HepG2 (cell line): ENCODE measurements around the gene SBK3.

Experiments
- CBX2 ChIP-seq, 2 experiments: fragments of 200-600 bp in 1 of 2; sonication (generic); formaldehyde crosslinking in 1 of 2; IDR thresholded peaks; 2 replicates each; pipeline versions ENCODE4 v1.7.0 to v1.8.1; 2018 to 2022; ENCODE audit warnings: low read depth in 2 of 2, low read length in 1 of 2, mild to moderate bottlenecking in 1 of 2, missing genetic modification reagents in 1 of 2
- CTCF ChIP-seq: sonication (generic); formaldehyde crosslinking; IDR thresholded peaks from 2 replicates; pipeline ENCODE4 v1.5.0; 2020; ENCODE audit warnings: mild to moderate bottlenecking, missing genetic modification reagents, moderate library complexity
- EZH2 ChIP-seq: conservative IDR thresholded peaks from 2 replicates; pipeline ENCODE4 v1.6.1; 2012; ENCODE audit warnings: mild to moderate bottlenecking, low read depth, low read length, moderate library complexity
- FOXA3 ChIP-seq: IDR thresholded peaks from 2 replicates; pipeline ENCODE4 v1.6.1; 2016; ENCODE audit warnings: missing genetic modification reagents, missing compliant biosample characterization
- GABPA ChIP-seq, 2 experiments: IDR thresholded peaks; 2 replicates each; pipeline ENCODE4 v1.6.1; 2011 to 2016; ENCODE audit warnings: low read depth in 2 of 2, low read length in 1 of 2, missing biosample characterization in 1 of 2, missing genetic modification characterization in 1 of 2
- NR3C1 ChIP-seq: sonication (generic); formaldehyde crosslinking; IDR thresholded peaks from 2 replicates; pipeline ENCODE4 v1.4.0; 2020; ENCODE audit warnings: missing genetic modification reagents
- POLR2G ChIP-seq: fragments of 200-400 bp; formaldehyde crosslinking; IDR thresholded peaks from 2 replicates; pipeline ENCODE4 v1.6.1; 2018; ENCODE audit warnings: mild to moderate bottlenecking, low read depth, low read length, moderate library complexity
- SRSF4 ChIP-seq: fragments of 200-400 bp; formaldehyde crosslinking; IDR thresholded peaks from one replicate; pipeline ENCODE4 v1.6.1; 2018; ENCODE audit warnings: mild to moderate bottlenecking, low read depth, low read length, moderate library complexity; ENCODE audit not compliant: poor library complexity, severe bottlenecking
- TCF7L2 ChIP-seq: IDR thresholded peaks from 2 replicates; pipeline ENCODE4 v1.6.1; 2011; ENCODE audit warnings: mild to moderate bottlenecking, low read depth, low read length, moderate library complexity
- TMF1 ChIP-seq: sonication (generic); formaldehyde crosslinking; IDR thresholded peaks from 2 replicates; pipeline ENCODE4 v1.8.1; 2022; ENCODE audit warnings: low read depth, missing genetic modification reagents
- ZBTB33 ChIP-seq: sonication (generic); formaldehyde crosslinking; IDR thresholded peaks from 2 replicates; pipeline ENCODE4 v1.4.0; 2020; ENCODE audit warnings: missing genetic modification reagents
- ZNF317 ChIP-seq: sonication (generic); formaldehyde crosslinking; IDR thresholded peaks from 2 replicates; pipeline ENCODE4 v1.5.0; 2020; ENCODE audit warnings: mild to moderate bottlenecking, missing genetic modification reagents
- TF ChIP-seq, protein P1 (sequence below): sonication (generic); formaldehyde crosslinking; IDR thresholded peaks from 2 replicates; pipeline ENCODE4 v1.5.0; 2020; ENCODE audit warnings: missing genetic modification reagents

- TF ChIP-seq EZH2 (no peak), TMF1 (no peak), NR3C1 (no peak), ZBTB33 (CRISPR knock-in tag) (no peak), CBX2 (IDR thresholded peaks at IDR 0.05; ENCODE audit: low read depth, low read length) (no peak), CBX2 (CRISPR knock-in tag; IDR thresholded peaks at IDR 0.05; ENCODE audit: low read depth) (no peak), ZNF317 (no peak), SRSF4 (no peak), FOXA3 (CRISPR knock-in tag) (no peak), GABPA (IDR thresholded peaks at IDR 0.05; ENCODE audit: low read depth, low read length) (no peak), GABPA (CRISPR knock-in tag; IDR thresholded peaks at IDR 0.05; ENCODE audit: low read depth) (no peak), TCF7L2 (no peak), CTCF (no peak), POLR2G (no peak)
- TF ChIP-seq, protein P1, sequence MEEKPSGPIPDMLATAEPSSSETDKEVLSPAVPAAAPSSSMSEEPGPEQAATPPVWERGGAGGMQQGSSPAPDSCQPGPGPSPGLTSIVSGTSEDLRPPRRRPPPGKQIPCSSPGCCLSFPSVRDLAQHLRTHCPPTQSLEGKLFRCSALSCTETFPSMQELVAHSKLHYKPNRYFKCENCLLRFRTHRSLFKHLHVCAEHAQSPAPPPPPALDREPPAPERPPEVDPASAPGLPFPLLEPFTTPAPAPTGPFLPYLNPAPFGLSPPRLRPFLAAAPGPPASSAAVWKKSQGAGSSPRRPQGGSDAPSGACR (CRISPR knock-in tag) = no peak
These were observed 25.7 kb downstream of the SBK3 start for GRCh38 chr19:55519451-55520311.
